G401 (cell line): ENCODE measurements around the gene MSH2. TPM values are rescaled to one million over a fixed set of nuclear protein-coding genes. Genes with fewer than 3 reads are reported as not detected.
"Not testable (repeated sequence)": the region's sequence is repeated elsewhere in the genome, so short reads cannot be mapped to it uniquely, and the experiment has no call there.

Experiments used
- DNase-seq: peaks from one replicate; pipeline ENCODE4 v3.0.0-alpha.2; 2015; ENCODE audit warnings: low spot score
- in situ Hi-C: cut with HindIII; loops from 2 replicates; pipeline ENCODE4 v1.10.0; 2016; ENCODE audit warnings: low sequenced_read_pairs, mixed read lengths
- total RNA-seq: library from RNA; depleted of rRNA; stranded (reverse); fragments of >200 nt; shearing (Covaris generic); gene quantifications from 2 replicates; pipeline ENCODE4 v1.2.3, GENCODE V29; 2014

MSH2 gene
- total RNA-seq, 1 experiment from 2014 or later = 115 TPM

- in situ Hi-C loops = no loop called here
- no peak for DNase-seq
Measured at GRCh38 chr2:47405757-47406156, 2.8 kb downstream of the MSH2 start.

- DNase-seq, in situ Hi-C loops: not testable (repeated sequence)
Measured at GRCh38 chr2:47406649-47407330, 3.8 kb downstream of the MSH2 start.

DNA sequence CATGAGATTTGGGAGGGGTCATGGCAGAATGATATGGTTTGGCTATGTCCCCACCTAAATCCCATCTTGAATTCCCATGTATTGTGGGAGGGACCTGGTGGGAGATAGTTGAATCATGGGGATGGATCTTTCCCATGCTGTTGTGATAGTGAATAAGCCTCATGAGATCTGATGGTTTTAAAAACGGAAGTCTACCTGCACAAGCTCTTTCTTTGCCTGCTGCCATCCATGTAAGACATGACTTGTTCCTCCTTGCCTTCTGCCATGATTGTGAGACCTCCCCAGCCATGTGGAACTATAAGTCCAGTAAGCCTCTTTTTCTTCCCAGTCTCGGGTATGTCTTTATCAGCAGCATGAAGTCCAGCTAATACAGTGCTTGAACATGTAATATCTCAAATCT is 5.0 kb downstream of the MSH2 start:
- not testable (repeated sequence) for DNase-seq

GRCh38 chr2:47414682-47415458 is 11.9 kb downstream of the MSH2 start:
- DNase-seq = no peak
- in situ Hi-C loops = no loop called here

More for the DNA sequence above, 5.0 kb downstream of the MSH2 start:
- in situ Hi-C loops = not testable (repeated sequence)

DNA sequence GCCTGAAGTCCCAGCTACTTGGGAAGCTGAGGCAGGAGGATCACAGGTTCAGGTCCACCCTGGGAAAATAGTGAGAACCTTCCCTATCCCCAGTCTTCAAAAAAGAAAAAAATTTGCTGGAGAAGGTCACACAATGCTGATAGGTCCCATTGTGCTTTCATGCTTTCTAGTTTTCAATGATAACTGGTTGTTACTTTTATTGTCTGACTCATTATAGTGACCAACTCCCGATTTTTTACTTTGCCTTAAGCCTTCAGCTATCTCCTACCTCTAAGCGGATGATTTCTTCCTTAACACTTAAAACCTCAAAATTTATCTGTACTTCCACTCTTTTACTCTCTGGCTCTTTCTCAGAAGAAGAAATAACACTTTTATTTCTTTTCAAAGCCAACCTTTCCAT is 17.3 kb downstream of the MSH2 start:
- DNase-seq = no peak
- in situ Hi-C loops = no loop called here

DNA sequence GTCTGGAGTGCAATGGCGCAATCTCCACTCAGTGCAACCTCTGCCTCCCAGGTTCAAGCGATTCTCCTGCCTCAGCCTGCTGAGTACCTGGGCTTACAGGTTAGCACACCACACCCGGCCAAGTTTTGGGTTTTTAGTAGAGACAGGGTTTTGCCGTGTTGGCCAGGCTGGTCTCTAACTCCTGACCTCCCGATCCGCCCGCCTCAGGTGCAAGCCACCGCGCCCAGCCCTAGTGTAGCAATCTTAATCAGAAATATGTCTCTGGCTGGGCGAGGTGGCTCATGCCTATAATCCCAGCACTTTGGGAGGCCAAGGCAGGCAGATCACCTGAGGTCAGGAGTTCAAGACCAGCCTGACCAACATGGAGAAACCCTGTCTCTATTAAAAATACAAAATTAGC is 17.7 kb downstream of the MSH2 start:
- in situ Hi-C loops, DNase-seq: not testable (repeated sequence)

DNA sequence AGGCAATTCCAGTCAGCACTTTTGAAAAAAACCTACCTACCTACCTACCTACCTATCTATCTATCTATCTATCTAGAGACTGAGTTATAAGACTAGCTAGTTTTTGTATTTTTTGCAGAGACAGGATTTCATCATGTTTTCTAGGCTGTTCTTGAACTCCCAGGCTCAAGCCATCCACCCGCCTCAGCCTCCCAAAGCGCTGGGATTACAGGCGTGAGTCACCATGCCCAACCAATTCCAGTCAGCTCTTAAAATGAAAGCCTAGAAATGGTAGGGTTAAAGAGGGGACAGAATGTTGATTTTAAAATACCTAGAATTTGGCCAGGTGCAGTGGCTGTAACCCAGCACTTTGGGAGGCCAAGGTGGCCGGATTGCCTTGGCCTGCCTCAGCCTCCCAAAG is 19.1 kb downstream of the MSH2 start:
- in situ Hi-C loops = no loop called here
- DNase-seq = no peak

- no peak for DNase-seq
- in situ Hi-C loops = no loop called here
Measured at GRCh38 chr2:47422560-47422959, 19.6 kb downstream of the MSH2 start.

DNA sequence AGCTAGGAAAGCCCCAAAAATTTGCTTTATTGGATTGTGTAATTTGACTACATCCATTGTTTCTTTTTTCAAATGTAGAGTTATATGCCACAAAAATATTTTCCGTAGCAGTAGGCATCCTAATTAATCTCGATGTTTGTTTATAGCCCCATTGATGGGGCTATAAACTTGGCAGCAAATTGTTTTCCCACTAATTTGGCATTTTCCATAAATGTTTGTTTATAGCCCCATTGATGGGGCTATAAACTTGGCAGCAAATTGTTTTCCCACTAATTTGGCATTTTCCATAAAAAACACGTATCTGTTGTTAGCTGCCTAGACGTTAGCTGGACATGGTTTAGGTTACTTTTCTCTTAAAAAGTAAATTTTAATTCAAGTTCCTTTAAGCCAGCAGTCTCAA is 23.8 kb downstream of the MSH2 start:
- DNase-seq = no peak
- in situ Hi-C loops = no loop called here

DNA sequence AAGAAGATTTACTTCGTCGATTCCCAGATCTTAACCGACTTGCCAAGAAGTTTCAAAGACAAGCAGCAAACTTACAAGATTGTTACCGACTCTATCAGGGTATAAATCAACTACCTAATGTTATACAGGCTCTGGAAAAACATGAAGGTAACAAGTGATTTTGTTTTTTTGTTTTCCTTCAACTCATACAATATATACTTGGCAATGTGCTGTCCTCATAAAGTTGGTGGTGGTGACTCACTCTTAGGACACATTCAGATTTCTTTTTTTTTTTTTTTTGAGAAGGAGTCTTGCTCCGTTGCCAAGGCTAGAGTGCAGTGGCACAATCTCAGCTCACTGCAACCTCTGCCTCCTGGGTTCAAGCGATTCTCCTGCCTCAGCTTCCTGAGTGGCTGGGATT is 26.8 kb downstream of the MSH2 start:
- no peak for DNase-seq
- in situ Hi-C loops = no loop called here

- DNase-seq = not testable (repeated sequence)
Measured at GRCh38 chr2:47433006-47433405, 30.1 kb downstream of the MSH2 start.

DNA sequence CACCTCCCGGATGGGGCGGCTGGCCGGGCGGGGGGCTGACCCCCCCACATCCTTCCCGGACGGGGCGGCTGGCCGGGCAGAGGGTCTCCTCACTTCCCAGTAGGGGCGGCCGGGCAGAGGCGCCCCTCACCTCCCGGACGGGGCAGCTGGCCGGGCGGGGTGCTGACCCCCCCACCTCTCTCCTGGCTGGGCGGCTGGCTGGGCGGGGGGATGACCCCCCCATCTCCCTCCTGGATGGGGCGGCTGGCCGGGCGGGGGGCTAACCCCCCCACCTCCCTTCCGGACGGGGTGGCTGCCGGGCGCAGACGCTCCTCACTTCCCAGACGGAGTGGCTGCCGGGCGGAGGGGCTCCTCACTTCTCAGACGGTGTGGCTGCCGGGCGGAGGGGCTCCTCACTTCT is 30.5 kb downstream of the MSH2 start:
- in situ Hi-C loops, DNase-seq: not testable (repeated sequence)

More at GRCh38 chr2:47433006-47433405, 30.1 kb downstream of the MSH2 start:
- in situ Hi-C loops = not testable (repeated sequence)

GRCh38 chr2:47437287-47437686 is 34.3 kb downstream of the MSH2 start:
- peak; percentile 81 for DNase-seq
- in situ Hi-C loops = no loop called here

GRCh38 chr2:47438106-47438505 is 35.1 kb downstream of the MSH2 start:
- peak; percentile 23 for DNase-seq
- in situ Hi-C loops = no loop called here

- no peak for DNase-seq
- in situ Hi-C loops = no loop called here
Measured at GRCh38 chr2:47438783-47439182, 35.8 kb downstream of the MSH2 start.

DNA sequence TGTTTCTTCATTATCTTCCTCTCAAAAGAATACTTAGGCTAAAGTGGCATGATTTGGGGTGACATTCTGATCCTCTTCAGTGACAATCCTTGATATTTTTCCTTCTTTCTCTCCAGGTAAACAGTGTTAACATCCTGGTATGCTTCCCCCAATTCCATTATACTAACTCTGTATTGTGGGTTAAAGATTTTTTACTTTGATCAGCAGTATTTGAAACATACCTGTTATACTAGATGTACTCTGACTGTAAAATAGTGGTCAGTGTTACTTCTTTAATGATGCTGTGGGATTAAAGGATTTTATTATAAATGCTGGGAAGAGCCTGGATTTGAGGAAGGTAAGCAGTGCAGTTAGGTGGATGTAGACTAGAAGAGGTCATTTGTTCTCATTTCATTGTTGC is 48.8 kb downstream of the MSH2 start:
- in situ Hi-C loops = no loop called here
- no peak for DNase-seq

- in situ Hi-C loops = no loop called here
- no peak for DNase-seq
Measured at GRCh38 chr2:47452761-47453160, 49.8 kb downstream of the MSH2 start.

DNA sequence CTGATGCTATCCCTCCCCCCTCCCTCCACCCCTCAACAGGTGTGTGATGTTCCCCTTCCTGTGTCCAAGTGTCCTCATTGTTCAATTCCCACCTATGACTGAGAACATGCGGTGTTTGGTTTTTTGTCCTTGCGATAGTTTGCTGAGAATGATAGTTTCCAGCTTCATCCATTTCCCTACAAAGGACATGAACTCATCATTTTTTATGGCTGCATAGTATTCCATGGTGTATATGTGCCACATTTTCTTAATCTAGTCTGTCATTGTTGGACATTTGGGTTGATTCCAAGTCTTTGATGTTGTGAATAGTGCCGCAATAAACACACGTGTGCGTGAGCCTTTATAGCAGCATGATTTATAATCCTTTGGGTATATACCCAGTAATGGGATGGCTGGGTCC is 51.9 kb downstream of the MSH2 start:
- in situ Hi-C loops, DNase-seq: not testable (repeated sequence)

DNA sequence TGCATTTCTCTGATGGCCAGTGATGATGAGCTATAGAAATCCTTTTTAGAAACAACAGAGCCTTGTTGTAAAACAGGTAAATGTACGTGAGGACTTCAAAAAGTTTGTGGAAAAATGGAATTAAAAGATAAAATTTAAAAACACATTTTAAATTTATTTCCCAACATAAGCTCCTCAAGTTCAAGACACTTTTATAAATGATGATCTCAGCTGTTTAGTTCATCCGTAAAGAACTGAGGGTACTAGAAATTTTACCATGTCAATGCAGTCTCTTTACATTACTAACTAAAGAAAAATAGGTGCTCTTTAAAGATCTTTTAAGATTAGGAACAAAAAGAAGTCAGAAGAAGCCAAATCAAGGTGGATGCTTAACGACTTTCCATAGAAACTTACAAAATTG is 52.5 kb downstream of the MSH2 start:
- in situ Hi-C loops = no loop called here
- DNase-seq = no peak

GRCh38 chr2:47456851-47457250 is 53.9 kb downstream of the MSH2 start:
- in situ Hi-C loops = no loop called here
- no peak for DNase-seq

DNA sequence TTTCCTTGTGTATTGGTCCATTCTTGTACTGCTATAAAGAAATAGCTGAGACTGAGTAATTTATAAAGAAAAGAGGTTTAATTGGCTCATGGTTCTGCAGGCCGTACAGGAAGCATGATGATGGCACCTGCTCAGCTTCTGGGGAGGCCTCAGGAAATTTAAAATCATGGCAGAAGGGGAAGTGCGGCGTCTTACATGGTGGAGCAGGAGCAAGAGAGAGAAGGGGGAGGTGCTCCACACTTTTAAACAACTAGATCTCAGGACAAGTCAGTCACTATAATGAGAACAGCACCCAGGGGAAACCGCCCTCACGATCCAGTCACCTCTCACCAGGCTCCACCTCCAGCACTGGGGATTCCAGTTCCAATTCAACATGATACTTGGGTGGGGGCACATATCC is 54.3 kb downstream of the MSH2 start:
- DNase-seq = no peak
- in situ Hi-C loops = no loop called here
